ENCODE data around the gene HIGD1C.
"Not testable (repeated sequence)": the region's sequence is repeated elsewhere in the genome, so short reads cannot be mapped to it uniquely, and the experiment has no call there.

The HIGD1C gene

GRCh38 chr12:50934371-50934851 is 17.9 kb upstream of the HIGD1C start:
- DNase-seq, result no peak

GRCh38 chr12:50934981-50935807 is 17.1 kb upstream of the HIGD1C start:
- DNase-seq, result no peak

- DNase-seq, result no peak
Observed at GRCh38 chr12:50936821-50937530, 15.4 kb upstream of the HIGD1C start.

- DNase-seq, result no peak
Observed at GRCh38 chr12:50937653-50938052, 14.7 kb upstream of the HIGD1C start.

- no peak for DNase-seq
Observed at GRCh38 chr12:50947933-50948626, 4.3 kb upstream of the HIGD1C start.

- DNase-seq, result no peak
Observed at GRCh38 chr12:50948798-50949197, 3.5 kb upstream of the HIGD1C start.

GRCh38 chr12:50949801-50950302 is 2.5 kb upstream of the HIGD1C start:
- DNase-seq, result no peak

GRCh38 chr12:50951112-50951511 is 1.2 kb upstream of the HIGD1C start:
- DNase-seq, result no peak

- peak; percentile 52 for DNase-seq
Observed at GRCh38 chr12:50953047-50953446, 703 bp downstream of the HIGD1C start.

GRCh38 chr12:50954789-50955188 is 2.4 kb downstream of the HIGD1C start:
- DNase-seq, result not testable (repeated sequence)

GRCh38 chr12:50955288-50955687 is 2.9 kb downstream of the HIGD1C start:
- DNase-seq, result no peak

- DNase-seq, result no peak
Observed at GRCh38 chr12:50955697-50956096, 3.4 kb downstream of the HIGD1C start.

GRCh38 chr12:50960130-50960529 is 7.8 kb downstream of the HIGD1C start:
- DNase-seq, result no peak

- no peak for DNase-seq
Observed at GRCh38 chr12:50961708-50962107, 9.4 kb downstream of the HIGD1C start.

- DNase-seq, result no peak
Observed at GRCh38 chr12:50964432-50964831, 12.1 kb downstream of the HIGD1C start.

- DNase-seq, result no peak
Observed at GRCh38 chr12:50971946-50972345, 19.6 kb downstream of the HIGD1C start.

- DNase-seq, result no peak
Observed at GRCh38 chr12:50979369-50980052, 27.2 kb downstream of the HIGD1C start.

GRCh38 chr12:50980545-50980944 is 28.2 kb downstream of the HIGD1C start:
- no peak for DNase-seq

- no peak for DNase-seq
Observed at GRCh38 chr12:50981319-50982239, 29.2 kb downstream of the HIGD1C start.

GRCh38 chr12:50984586-50985298 is 32.4 kb downstream of the HIGD1C start:
- DNase-seq, result no peak

- no peak for DNase-seq
Observed at GRCh38 chr12:50985322-50985721, 33.0 kb downstream of the HIGD1C start.

Data from COR-L47 (cell line).